HEK293 (cell line): ENCODE data around the gene GSK3B.
A peak's percentile ranks its signal among the peaks of the same experiment; 100 is the strongest.

ENCODE experiments used
- CTCF ChIA-PET: fragments of 350-600 bp; formaldehyde crosslinking; extraction: SDS; loops from one replicate; lab custom pipeline; 2021; ENCODE audit warnings: antibody characterized with exemption; lab: Yijun Ruan, JAX
- POLR2A ChIA-PET: fragments of 300-600 bp; formaldehyde crosslinking; extraction: SDS; loops from one replicate; lab custom pipeline; 2020; ENCODE audit warnings: antibody characterized with exemption, inconsistent platforms; lab: Yijun Ruan, JAX
- H3K27ac ChIP-seq: fragments of 200-500 bp; sonication (Bioruptor generic); 2 replicates; pipeline ENCODE4 v1.5.1; 2014; ENCODE audit warnings: low read depth, low read length, control low read depth, inconsistent platforms; ENCODE audit errors: extremely low read depth
- H3K36me3 ChIP-seq, 2 experiments: fragments of 200-500 bp in 1 of 2; sonication (Bioruptor generic) in 1 of 2; 1 replicate in 1 of 2; 2 replicates in 1 of 2; pipeline ENCODE4 v1.5.1; 2014 to 2017; ENCODE audit warnings: inconsistent platforms in 2 of 2, low read length in 2 of 2; ENCODE audit not compliant: control insufficient read depth in 2 of 2, insufficient read depth in 1 of 2
- H3K4me1 ChIP-seq: fragments of 200-500 bp; sonication (Bioruptor generic); 2 replicates; pipeline ENCODE4 v1.5.1; 2014; ENCODE audit warnings: mild to moderate bottlenecking, low read length, inconsistent platforms; ENCODE audit not compliant: control insufficient read depth, insufficient read depth
- H3K4me3 ChIP-seq: 2 replicates; pipeline ENCODE4 v1.5.1; 2011; ENCODE audit warnings: low read depth, mild to moderate bottlenecking, control low read depth, low read length, moderate library complexity
- H3K9me3 ChIP-seq: fragments of 200-500 bp; sonication (Bioruptor generic); 2 replicates; pipeline ENCODE4 v1.5.1; 2014; ENCODE audit warnings: low read depth, low read length, inconsistent platforms; ENCODE audit not compliant: control insufficient read depth, insufficient read depth
- BCL11B ChIP-seq: fragments of 450-650 bp; formaldehyde crosslinking; IDR thresholded peaks from 2 replicates; pipeline ENCODE4 v1.5.1; 2016; ENCODE audit warnings: low read depth, missing biosample characterization, missing genetic modification characterization
- GLIS1 ChIP-seq: fragments of 450-650 bp; formaldehyde crosslinking; IDR thresholded peaks from 2 replicates; pipeline ENCODE4 v1.5.1; 2016; ENCODE audit warnings: missing biosample characterization, missing genetic modification characterization
- GLIS2 ChIP-seq: fragments of 450-650 bp; formaldehyde crosslinking; IDR thresholded peaks from 2 replicates; pipeline ENCODE4 v1.5.1; 2016; ENCODE audit warnings: missing biosample characterization, missing genetic modification characterization
- IKZF3 ChIP-seq: fragments of 450-650 bp; IDR thresholded peaks from 2 replicates; pipeline ENCODE4 v1.5.0; 2018; ENCODE audit warnings: missing biosample characterization, mild to moderate bottlenecking, missing genetic modification characterization, moderate library complexity
- KLF9 ChIP-seq: fragments of 450-650 bp; formaldehyde crosslinking; IDR thresholded peaks from 2 replicates; pipeline ENCODE4 v1.5.1; 2016; ENCODE audit warnings: missing biosample characterization, missing genetic modification characterization, low read depth
- MZF1 ChIP-seq: fragments of 450-650 bp; formaldehyde crosslinking; IDR thresholded peaks from 2 replicates; pipeline ENCODE4 v1.5.1; 2017; ENCODE audit warnings: missing biosample characterization, missing genetic modification characterization, borderline replicate concordance
- RBAK ChIP-seq: fragments of 450-650 bp; formaldehyde crosslinking; IDR thresholded peaks from 2 replicates; pipeline ENCODE4 v1.5.1; 2016; ENCODE audit warnings: missing biosample characterization, missing genetic modification characterization
- SALL2 ChIP-seq: fragments of 450-650 bp; formaldehyde crosslinking; IDR thresholded peaks from 2 replicates; pipeline ENCODE4 v1.5.0; 2017; ENCODE audit warnings: missing biosample characterization, mild to moderate bottlenecking, missing genetic modification characterization, borderline replicate concordance
- YY2 ChIP-seq: fragments of 450-650 bp; formaldehyde crosslinking; IDR thresholded peaks from 2 replicates; pipeline ENCODE4 v1.5.1; 2016; ENCODE audit warnings: missing biosample characterization, missing genetic modification characterization
- ZFP41 ChIP-seq: fragments of 450-650 bp; formaldehyde crosslinking; IDR thresholded peaks from 2 replicates; pipeline ENCODE4 v1.5.1; 2016; ENCODE audit warnings: missing biosample characterization, missing genetic modification characterization, borderline replicate concordance
- ZIC2 ChIP-seq: fragments of 450-650 bp; formaldehyde crosslinking; IDR thresholded peaks from 2 replicates; pipeline ENCODE4 v1.5.1; 2016; ENCODE audit warnings: missing biosample characterization, missing genetic modification characterization
- ZNF155 ChIP-seq: fragments of 450-650 bp; formaldehyde crosslinking; IDR thresholded peaks from 2 replicates; pipeline ENCODE4 v1.5.1; 2016; ENCODE audit warnings: missing biosample characterization, missing genetic modification characterization
- ZNF157 ChIP-seq: fragments of 450-650 bp; formaldehyde crosslinking; IDR thresholded peaks from 2 replicates; pipeline ENCODE4 v1.5.1; 2016; ENCODE audit warnings: missing biosample characterization, missing genetic modification characterization
- ZNF169 ChIP-seq: fragments of 450-650 bp; formaldehyde crosslinking; IDR thresholded peaks from 2 replicates; pipeline ENCODE4 v1.5.1; 2016; ENCODE audit warnings: missing biosample characterization, missing genetic modification characterization
- ZNF202 ChIP-seq: fragments of 450-650 bp; formaldehyde crosslinking; IDR thresholded peaks from 2 replicates; pipeline ENCODE4 v1.5.1; 2016; ENCODE audit warnings: missing biosample characterization, missing genetic modification characterization, borderline replicate concordance
- ZNF223 ChIP-seq: fragments of 450-650 bp; formaldehyde crosslinking; IDR thresholded peaks from 2 replicates; pipeline ENCODE4 v1.5.1; 2016; ENCODE audit warnings: missing biosample characterization, missing genetic modification characterization
- ZNF324 ChIP-seq: fragments of 450-650 bp; formaldehyde crosslinking; IDR thresholded peaks from 2 replicates; pipeline ENCODE4 v1.5.1; 2016; ENCODE audit warnings: missing biosample characterization, missing genetic modification characterization
- ZNF350 ChIP-seq: fragments of 450-650 bp; formaldehyde crosslinking; IDR thresholded peaks from 2 replicates; pipeline ENCODE4 v1.5.0; 2017; ENCODE audit warnings: missing biosample characterization, mild to moderate bottlenecking, missing genetic modification characterization
- ZNF354C ChIP-seq: fragments of 450-650 bp; formaldehyde crosslinking; IDR thresholded peaks from 2 replicates; pipeline ENCODE4 v1.5.1; 2016; ENCODE audit warnings: missing biosample characterization, missing genetic modification characterization, low read depth, borderline replicate concordance
- ZNF433 ChIP-seq: fragments of 450-650 bp; formaldehyde crosslinking; IDR thresholded peaks from 2 replicates; pipeline ENCODE4 v1.5.1; 2016; ENCODE audit warnings: missing biosample characterization, missing genetic modification characterization, low read depth
- ZNF558 ChIP-seq: fragments of 450-650 bp; formaldehyde crosslinking; IDR thresholded peaks from 2 replicates; pipeline ENCODE4 v1.5.1; 2016; ENCODE audit warnings: missing biosample characterization, missing genetic modification characterization
- ZNF626 ChIP-seq: fragments of 450-650 bp; sonication (Bioruptor Pico); formaldehyde crosslinking; IDR thresholded peaks from 2 replicates; pipeline ENCODE4 v1.5.1; 2018; ENCODE audit warnings: missing biosample characterization, missing genetic modification characterization, inconsistent platforms
- ZNF670 ChIP-seq: fragments of 450-650 bp; formaldehyde crosslinking; IDR thresholded peaks from 2 replicates; pipeline ENCODE4 v1.5.1; 2016; ENCODE audit warnings: missing biosample characterization, missing genetic modification characterization, low read depth
- ZNF707 ChIP-seq: fragments of 450-650 bp; formaldehyde crosslinking; IDR thresholded peaks from 2 replicates; pipeline ENCODE4 v1.5.1; 2016; ENCODE audit warnings: missing biosample characterization, missing genetic modification characterization
- ZNF776 ChIP-seq: fragments of 450-650 bp; formaldehyde crosslinking; IDR thresholded peaks from 2 replicates; pipeline ENCODE4 v1.5.0; 2017; ENCODE audit warnings: missing biosample characterization, missing genetic modification characterization, borderline replicate concordance
- ZNF777 ChIP-seq: fragments of 450-650 bp; formaldehyde crosslinking; IDR thresholded peaks from 2 replicates; pipeline ENCODE4 v1.5.1; 2017; ENCODE audit warnings: missing biosample characterization, missing genetic modification characterization, borderline replicate concordance
- ZNF843 ChIP-seq: fragments of 450-650 bp; formaldehyde crosslinking; IDR thresholded peaks from 2 replicates; pipeline ENCODE4 v1.5.1; 2016; ENCODE audit warnings: missing biosample characterization, missing genetic modification characterization
- TF ChIP-seq, protein P1 (sequence below): fragments of 450-650 bp; formaldehyde crosslinking; conservative IDR thresholded peaks from 2 replicates; pipeline ENCODE4 v1.5.1; 2016; ENCODE audit warnings: low read depth, missing biosample characterization, missing genetic modification characterization
- TF ChIP-seq, protein P2 (sequence below): fragments of 450-650 bp; formaldehyde crosslinking; IDR thresholded peaks from 2 replicates; pipeline ENCODE4 v1.5.1; 2017; ENCODE audit warnings: missing biosample characterization, missing genetic modification characterization
- TF ChIP-seq, protein P3 (sequence below): IDR thresholded peaks from 2 replicates; pipeline ENCODE4 v1.6.1; 2011; ENCODE audit warnings: mild to moderate bottlenecking, low read depth, low read length, borderline replicate concordance
- TF ChIP-seq, protein P4 (sequence below): fragments of 450-650 bp; formaldehyde crosslinking; IDR thresholded peaks from 2 replicates; pipeline ENCODE4 v1.5.1; 2016; ENCODE audit warnings: missing biosample characterization, missing genetic modification characterization

Gene GSK3B

DNA sequence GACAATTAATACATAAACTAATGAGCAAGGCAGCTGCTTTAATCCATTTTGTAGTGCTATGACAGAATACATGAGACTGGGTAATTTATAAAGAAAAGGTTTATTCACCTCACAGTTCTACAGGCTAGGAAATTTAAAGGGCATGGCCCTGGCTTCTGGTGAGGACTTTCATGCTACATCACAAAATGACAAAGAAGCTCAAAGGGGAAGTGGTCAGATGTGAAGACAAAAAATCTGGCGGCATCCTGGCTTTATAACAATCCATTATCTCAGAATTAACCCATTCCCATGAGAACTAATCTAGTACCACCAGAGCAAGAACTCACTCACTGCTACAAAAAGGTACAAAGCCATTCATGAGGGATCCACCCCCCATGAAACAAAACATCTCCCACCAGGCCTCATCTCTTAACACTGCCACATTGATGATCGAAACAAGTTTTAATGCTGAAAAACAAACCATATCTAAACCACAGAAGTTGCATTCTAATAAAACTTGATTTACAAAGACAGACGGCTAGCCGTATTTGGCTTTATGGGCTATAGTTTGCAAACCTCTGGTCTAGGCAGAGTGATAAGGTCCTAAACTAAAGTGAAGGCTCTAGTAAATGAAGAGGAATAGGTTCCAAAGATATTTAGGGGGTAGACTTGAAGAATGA is 44.2 kb downstream of the GSK3B start:
- H3K4me3 ChIP-seq, result no peak overlapping the region
- H3K27ac ChIP-seq, result peak overlapping the region; percentile 8; the same call in 1 of the 2 replicates
- H3K36me3 ChIP-seq, result no peaks in the 10 kb centered on the region
- ChIA-PET POLR2A (interaction anchor here (0.8 kb wide), 1 partner anchor 44 kb away, joined by 4 read pairs; the partner anchor contains the start of gene GSK3B), CTCF (no interaction called here)
- no peaks in the 10 kb centered on the region for H3K9me3 ChIP-seq
- H3K4me1 ChIP-seq, result peaks cover 30% of the 10 kb centered on the region
- no peak for TF ChIP-seq YY2 (tag by site-specific recombination)
- TF ChIP-seq ZNF202 (tag by site-specific recombination), result no peak
- TF ChIP-seq, protein P1, sequence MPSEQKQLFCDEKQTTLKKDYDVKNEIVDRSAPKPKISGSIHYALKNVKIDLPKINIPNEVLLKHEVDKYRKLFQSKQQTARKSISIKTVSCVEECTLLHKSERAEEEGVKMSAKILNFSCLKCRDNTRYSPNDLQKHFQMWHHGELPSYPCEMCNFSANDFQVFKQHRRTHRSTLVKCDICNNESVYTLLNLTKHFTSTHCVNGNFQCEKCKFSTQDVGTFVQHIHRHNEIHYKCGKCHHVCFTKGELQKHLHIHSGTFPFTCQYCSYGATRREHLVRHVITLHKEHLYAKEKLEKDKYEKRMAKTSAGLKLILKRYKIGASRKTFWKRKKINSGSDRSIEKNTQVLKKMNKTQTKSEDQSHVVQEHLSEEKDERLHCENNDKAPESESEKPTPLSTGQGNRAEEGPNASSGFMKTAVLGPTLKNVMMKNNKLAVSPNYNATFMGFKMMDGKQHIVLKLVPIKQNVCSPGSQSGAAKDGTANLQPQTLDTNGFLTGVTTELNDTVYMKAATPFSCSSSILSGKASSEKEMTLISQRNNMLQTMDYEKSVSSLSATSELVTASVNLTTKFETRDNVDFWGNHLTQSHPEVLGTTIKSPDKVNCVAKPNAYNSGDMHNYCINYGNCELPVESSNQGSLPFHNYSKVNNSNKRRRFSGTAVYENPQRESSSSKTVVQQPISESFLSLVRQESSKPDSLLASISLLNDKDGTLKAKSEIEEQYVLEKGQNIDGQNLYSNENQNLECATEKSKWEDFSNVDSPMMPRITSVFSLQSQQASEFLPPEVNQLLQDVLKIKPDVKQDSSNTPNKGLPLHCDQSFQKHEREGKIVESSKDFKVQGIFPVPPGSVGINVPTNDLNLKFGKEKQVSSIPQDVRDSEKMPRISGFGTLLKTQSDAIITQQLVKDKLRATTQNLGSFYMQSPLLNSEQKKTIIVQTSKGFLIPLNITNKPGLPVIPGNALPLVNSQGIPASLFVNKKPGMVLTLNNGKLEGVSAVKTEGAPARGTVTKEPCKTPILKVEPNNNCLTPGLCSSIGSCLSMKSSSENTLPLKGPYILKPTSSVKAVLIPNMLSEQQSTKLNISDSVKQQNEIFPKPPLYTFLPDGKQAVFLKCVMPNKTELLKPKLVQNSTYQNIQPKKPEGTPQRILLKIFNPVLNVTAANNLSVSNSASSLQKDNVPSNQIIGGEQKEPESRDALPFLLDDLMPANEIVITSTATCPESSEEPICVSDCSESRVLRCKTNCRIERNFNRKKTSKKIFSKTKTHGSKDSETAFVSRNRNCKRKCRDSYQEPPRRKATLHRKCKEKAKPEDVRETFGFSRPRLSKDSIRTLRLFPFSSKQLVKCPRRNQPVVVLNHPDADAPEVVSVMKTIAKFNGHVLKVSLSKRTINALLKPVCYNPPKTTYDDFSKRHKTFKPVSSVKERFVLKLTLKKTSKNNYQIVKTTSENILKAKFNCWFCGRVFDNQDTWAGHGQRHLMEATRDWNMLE (tag by site-specific recombination), result no peak
- TF ChIP-seq ZNF777 (tag by site-specific recombination), result no peak
- no peak for TF ChIP-seq ZNF157 (tag by site-specific recombination)
- TF ChIP-seq MZF1, result 0 out of 2 replicates have a peak, but pooled peaks have one; percentile 46
- no peak for TF ChIP-seq ZFP41
- no peak for TF ChIP-seq ZNF350 (tag by site-specific recombination)
- no peak for TF ChIP-seq BCL11B (tag by site-specific recombination)
- no peak for TF ChIP-seq ZNF354C (tag by site-specific recombination)
- no peak for TF ChIP-seq ZNF707 (tag by site-specific recombination)
- TF ChIP-seq IKZF3 (tag by site-specific recombination), result peak; percentile 11; the same call in 1 of the 2 replicates
- no peak for TF ChIP-seq ZNF558
- no peak for TF ChIP-seq ZNF776
- no peak for TF ChIP-seq ZNF223 (tag by site-specific recombination)
- TF ChIP-seq GLIS1, result peak; percentile 61
- no peak for TF ChIP-seq RBAK
- no peak for TF ChIP-seq SALL2 (tag by site-specific recombination)
- TF ChIP-seq, protein P2, sequence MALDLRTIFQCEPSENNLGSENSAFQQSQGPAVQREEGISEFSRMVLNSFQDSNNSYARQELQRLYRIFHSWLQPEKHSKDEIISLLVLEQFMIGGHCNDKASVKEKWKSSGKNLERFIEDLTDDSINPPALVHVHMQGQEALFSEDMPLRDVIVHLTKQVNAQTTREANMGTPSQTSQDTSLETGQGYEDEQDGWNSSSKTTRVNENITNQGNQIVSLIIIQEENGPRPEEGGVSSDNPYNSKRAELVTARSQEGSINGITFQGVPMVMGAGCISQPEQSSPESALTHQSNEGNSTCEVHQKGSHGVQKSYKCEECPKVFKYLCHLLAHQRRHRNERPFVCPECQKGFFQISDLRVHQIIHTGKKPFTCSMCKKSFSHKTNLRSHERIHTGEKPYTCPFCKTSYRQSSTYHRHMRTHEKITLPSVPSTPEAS (tag by site-specific recombination), result no peak
- no peak for TF ChIP-seq ZIC2 (tag by site-specific recombination)
- no peak for TF ChIP-seq ZNF169
- TF ChIP-seq KLF9, result no peak
- TF ChIP-seq, protein P3, sequence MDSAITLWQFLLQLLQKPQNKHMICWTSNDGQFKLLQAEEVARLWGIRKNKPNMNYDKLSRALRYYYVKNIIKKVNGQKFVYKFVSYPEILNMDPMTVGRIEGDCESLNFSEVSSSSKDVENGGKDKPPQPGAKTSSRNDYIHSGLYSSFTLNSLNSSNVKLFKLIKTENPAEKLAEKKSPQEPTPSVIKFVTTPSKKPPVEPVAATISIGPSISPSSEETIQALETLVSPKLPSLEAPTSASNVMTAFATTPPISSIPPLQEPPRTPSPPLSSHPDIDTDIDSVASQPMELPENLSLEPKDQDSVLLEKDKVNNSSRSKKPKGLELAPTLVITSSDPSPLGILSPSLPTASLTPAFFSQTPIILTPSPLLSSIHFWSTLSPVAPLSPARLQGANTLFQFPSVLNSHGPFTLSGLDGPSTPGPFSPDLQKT, result no peak
- TF ChIP-seq GLIS2 (tag by site-specific recombination), result no peak
- TF ChIP-seq ZNF324, result no peak
- TF ChIP-seq ZNF155 (tag by site-specific recombination), result no peak
- TF ChIP-seq, protein P4, sequence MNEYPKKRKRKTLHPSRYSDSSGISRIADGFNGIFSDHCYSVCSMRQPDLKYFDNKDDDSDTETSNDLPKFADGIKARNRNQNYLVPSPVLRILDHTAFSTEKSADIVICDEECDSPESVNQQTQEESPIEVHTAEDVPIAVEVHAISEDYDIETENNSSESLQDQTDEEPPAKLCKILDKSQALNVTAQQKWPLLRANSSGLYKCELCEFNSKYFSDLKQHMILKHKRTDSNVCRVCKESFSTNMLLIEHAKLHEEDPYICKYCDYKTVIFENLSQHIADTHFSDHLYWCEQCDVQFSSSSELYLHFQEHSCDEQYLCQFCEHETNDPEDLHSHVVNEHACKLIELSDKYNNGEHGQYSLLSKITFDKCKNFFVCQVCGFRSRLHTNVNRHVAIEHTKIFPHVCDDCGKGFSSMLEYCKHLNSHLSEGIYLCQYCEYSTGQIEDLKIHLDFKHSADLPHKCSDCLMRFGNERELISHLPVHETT, result no peak
- no peak for TF ChIP-seq ZNF433 (tag by site-specific recombination)
- no peak for TF ChIP-seq ZNF626
- TF ChIP-seq ZNF670, result no peak
- peak; percentile 93 for TF ChIP-seq ZNF843 (tag by site-specific recombination)
